ENCODE results near the gene DDT. TPM values are rescaled to one million over a fixed set of nuclear protein-coding genes. Genes with fewer than 3 reads are reported as not detected.
"Not testable (repeated sequence)": the region's sequence is repeated elsewhere in the genome, so short reads cannot be mapped to it uniquely, and the experiment has no call there.

Gene DDT
- polyA plus RNA-seq (2011; rRNA removed) (87.6 and 119 TPM in 2 replicates), polyA plus RNA-seq (2017; fragmentation: RNase III; extraction: RNeasy Plus Mini Kit Qiagen cat#74134 plus additional on column Dnase treatment) (173 to 188 TPM (median 180 TPM) in 3 replicates), polyA minus RNA-seq (2011; rRNA and poly(A)+ RNA removed) (17.2 and 19.7 TPM in 2 replicates)
- 258 and 347 TPM in 2 replicates for polyA plus RNA-seq (2012; cell fraction: cytosol; rRNA removed)
- polyA plus RNA-seq (2012; cell fraction: nucleus; rRNA removed): 232 and 360 TPM in 2 replicates

GRCh38 chr22:23974345-23974744 lies at the start of gene DDT:
Gene DDT, minus strand, starts transcription at chr22:23974441. Its CDS starts 27 bp downstream, at chr22:23974414.
- H3K4me2 ChIP-seq; H3K4me3 ChIP-seq; H3K27ac ChIP-seq; H3K4me1 ChIP-seq; DNase-seq (ENCODE audit: low read depth in 1 of 2, low spot score in 1 of 2); CTCF ChIA-PET; POLR2A ChIA-PET; H3K9me3 ChIP-seq: not testable (repeated sequence)
- ATAC-seq: peak; percentile 91 to 94
- WGBS (ENCODE audit: missing lambda C conversion rate): no CpG with 5 or more reads among the region's 29 CpGs
- FAIRE-seq: peak; percentile 32

- Histone ChIP-seq H3K9me3 (no peaks in the 10 kb centered on the region), H3K4me3 (no peak overlapping the region), H3K4me2 (no peak overlapping the region), H3K4me1 (no peaks in the 10 kb centered on the region), H3K27ac (no peak overlapping the region)
- CTCF ChIA-PET: no interaction called here
- DNase-seq (ENCODE audit: low read depth in 1 of 2, low spot score in 1 of 2) (no peak), FAIRE-seq (no peak), ATAC-seq (no peak)
- POLR2A ChIA-PET: no interaction called here
- TF ChIP-seq TP53 (CRISPR knock-in tag; IDR thresholded peaks at IDR 0.05) (no peak), ZC3H11A (IDR thresholded peaks at IDR 0.05) (no peak), HOXA7 (CRISPR knock-in tag; IDR thresholded peaks at IDR 0.05) (no peak), POLR2A (IDR thresholded peaks at IDR 0.05; ENCODE audit: low read length) (no peak), RCOR1 (IDR thresholded peaks at IDR 0.05; ENCODE audit: low read depth, low read length) (no peak), RFX5 (IDR thresholded peaks at IDR 0.05) (no peak), USF2 (IDR thresholded peaks at IDR 0.05) (no peak), MAX (IDR thresholded peaks at IDR 0.05) (no peak), EHMT2 (IDR thresholded peaks at IDR 0.05; ENCODE audit: low read depth) (no peak), FOXS1 (CRISPR knock-in tag; IDR thresholded peaks at IDR 0.05) (no peak), KDM5A (IDR thresholded peaks at IDR 0.05) (no peak)
Measured at GRCh38 chr22:24023204-24023789, 49.1 kb upstream of the DDT start.

- FAIRE-seq: no peak
- Histone ChIP-seq H3K9me3 (no peaks in the 10 kb centered on the region), H3K4me3 (no peak overlapping the region), H3K4me2 (no peak overlapping the region), H3K27ac (no peak overlapping the region), H3K4me1 (no peaks in the 10 kb centered on the region)
- no peak for ATAC-seq
- no peak for DNase-seq (ENCODE audit: low read depth in 1 of 2, low spot score in 1 of 2)
- 91% methylated on average over 3 of the region's 3 CpGs for WGBS (ENCODE audit: missing lambda C conversion rate)
- TF ChIP-seq TFCP2L1 (CRISPR knock-in tag; IDR thresholded peaks at IDR 0.05): no peak
- no peak for TF ChIP-seq HEYL (CRISPR knock-in tag; IDR thresholded peaks at IDR 0.05)
- TF ChIP-seq HOXB13 (CRISPR knock-in tag; IDR thresholded peaks at IDR 0.05; ENCODE audit: low read depth): no peak
- TF ChIP-seq E2F6 (IDR thresholded peaks at IDR 0.05; ENCODE audit: borderline replicate concordance, low read depth): no peak
- TF ChIP-seq RNF2 (IDR thresholded peaks at IDR 0.05; ENCODE audit: borderline replicate concordance, low read depth): no peak
- TF ChIP-seq SMC3 (IDR thresholded peaks at IDR 0.05): no peak
- no peak for TF ChIP-seq CEBPB (IDR thresholded peaks at IDR 0.05)
- TF ChIP-seq CTCF (IDR thresholded peaks at IDR 0.05): no peak
- TF ChIP-seq JUNB (IDR thresholded peaks at IDR 0.05): no peak
- TF ChIP-seq ZNF302 (CRISPR knock-in tag; IDR thresholded peaks at IDR 0.05): no peak
- ChIA-PET POLR2A (no interaction called here), CTCF (no interaction called here)
Measured at GRCh38 chr22:24021304-24021703, 47.1 kb upstream of the DDT start.

Data from A549 (cell line).